ENCODE data around the gene PEMT. TPM values are rescaled to one million over a fixed set of nuclear protein-coding genes. Genes with fewer than 3 reads are reported as not detected.

The PEMT gene
- total and polyA plus RNA-seq, 9 of the 15 experiments (the other 6 are each of a cell fraction or from before 2014, with no cell fraction given), result 1.4 to 36.4 (median 13.6) TPM

DNA sequence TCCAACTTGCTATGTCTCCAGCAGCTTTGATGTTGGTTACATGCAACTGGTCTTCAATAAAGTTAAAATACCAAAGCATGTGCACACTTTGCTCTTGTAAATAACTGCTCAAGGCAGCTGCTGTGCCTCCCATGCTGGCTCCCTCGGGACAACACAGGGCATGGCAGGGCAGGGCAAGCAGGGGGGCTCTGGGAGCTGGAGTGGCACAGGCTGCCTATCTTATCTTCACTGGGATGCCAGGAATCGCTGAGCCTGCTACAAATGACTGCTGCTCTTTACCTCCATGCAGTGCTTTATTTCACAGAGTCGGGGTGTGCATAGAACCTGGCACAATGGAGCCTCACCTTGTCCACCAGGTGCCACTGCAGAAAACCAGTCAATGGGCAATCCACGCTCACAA, 21.8 kb downstream of the PEMT start:
- Histone ChIP-seq H3K27ac (ENCODE audit: extremely low read depth, low read depth, low read length) (no peak overlapping the region), H3K27me3 (ENCODE audit: control insufficient read depth in 2 of 2, insufficient read depth in 2 of 2, low read length in 2 of 2) (no peaks in the 10 kb centered on the region), H4K20me1 (replicated peaks; ENCODE audit: control insufficient read depth, insufficient read depth, low read length) (no peaks in the 10 kb centered on the region; the same call in 1 of the 2 replicates), H3K9ac (ENCODE audit: insufficient read depth in 1 of 2, low read depth in 2 of 2, low read length in 2 of 2) (no peak overlapping the region), H3K4me3 (no peak overlapping the region), H3K9me1 (ENCODE audit: control insufficient read depth, insufficient read depth, low read length) (no peaks in the 10 kb centered on the region), H3K4me2 (ENCODE audit: insufficient read depth, low read length) (no peak overlapping the region), H3K9me3 (replicated peaks; ENCODE audit: control insufficient read depth, insufficient read depth, low read depth, low read length) (no peaks in the 10 kb centered on the region), H3K79me2 (ENCODE audit: control insufficient read depth, insufficient read depth, low read length) (no peaks in the 10 kb centered on the region), H3K4me1 (replicated peaks in 1 of 2; ENCODE audit: control insufficient read depth in 2 of 2, insufficient read depth in 2 of 2, low read length in 2 of 2) (peaks cover 0 to 4% of the 10 kb centered on the region in 2 experiments; a peak in 2 of 5 replicates), H3K36me3 (ENCODE audit: control insufficient read depth, insufficient read depth, low read length) (no peaks in the 10 kb centered on the region), H2AFZ (ENCODE audit: low read depth, low read length) (no peak overlapping the region)
- no peak for DNase-seq (ENCODE audit: extremely low read depth in 1 of 4, low spot score in 3 of 4)
- BruUV-seq (replicated peaks), result no TSS peak
- intact Hi-C loops (cut with micrococcal nuclease) (loop anchor here (2.0 kb wide), 2 partner anchors 73 to 215 kb away; partner anchors contain the start of gene RASD1), in situ Hi-C loops (cut with MboI) (no loop called here)
- 47% methylated on average over 4 of the region's 4 CpGs for WGBS (ENCODE audit: insufficient coverage, low coverage, missing lambda C conversion rate)
- ChIA-PET POLR2A (no interaction called here), CTCF (ENCODE audit: low intra/inter-chr PET ratio) (interaction anchor here (2.2 kb wide), 1 partner anchor 214 kb away, joined by 24 read pairs; no protein-coding TSS in a partner anchor)
- no peak for ATAC-seq
- FAIRE-seq, result no peak
- no peak for TF ChIP-seq ZNF830 (CRISPR knock-in tag; IDR thresholded peaks at IDR 0.05)
- no peak for TF ChIP-seq ZNF384 (IDR thresholded peaks at IDR 0.05; ENCODE audit: low read depth, low read length)
- TF ChIP-seq CBX1 (IDR thresholded peaks at IDR 0.05; ENCODE audit: low read depth), result no peak
- TF ChIP-seq, protein P1, sequence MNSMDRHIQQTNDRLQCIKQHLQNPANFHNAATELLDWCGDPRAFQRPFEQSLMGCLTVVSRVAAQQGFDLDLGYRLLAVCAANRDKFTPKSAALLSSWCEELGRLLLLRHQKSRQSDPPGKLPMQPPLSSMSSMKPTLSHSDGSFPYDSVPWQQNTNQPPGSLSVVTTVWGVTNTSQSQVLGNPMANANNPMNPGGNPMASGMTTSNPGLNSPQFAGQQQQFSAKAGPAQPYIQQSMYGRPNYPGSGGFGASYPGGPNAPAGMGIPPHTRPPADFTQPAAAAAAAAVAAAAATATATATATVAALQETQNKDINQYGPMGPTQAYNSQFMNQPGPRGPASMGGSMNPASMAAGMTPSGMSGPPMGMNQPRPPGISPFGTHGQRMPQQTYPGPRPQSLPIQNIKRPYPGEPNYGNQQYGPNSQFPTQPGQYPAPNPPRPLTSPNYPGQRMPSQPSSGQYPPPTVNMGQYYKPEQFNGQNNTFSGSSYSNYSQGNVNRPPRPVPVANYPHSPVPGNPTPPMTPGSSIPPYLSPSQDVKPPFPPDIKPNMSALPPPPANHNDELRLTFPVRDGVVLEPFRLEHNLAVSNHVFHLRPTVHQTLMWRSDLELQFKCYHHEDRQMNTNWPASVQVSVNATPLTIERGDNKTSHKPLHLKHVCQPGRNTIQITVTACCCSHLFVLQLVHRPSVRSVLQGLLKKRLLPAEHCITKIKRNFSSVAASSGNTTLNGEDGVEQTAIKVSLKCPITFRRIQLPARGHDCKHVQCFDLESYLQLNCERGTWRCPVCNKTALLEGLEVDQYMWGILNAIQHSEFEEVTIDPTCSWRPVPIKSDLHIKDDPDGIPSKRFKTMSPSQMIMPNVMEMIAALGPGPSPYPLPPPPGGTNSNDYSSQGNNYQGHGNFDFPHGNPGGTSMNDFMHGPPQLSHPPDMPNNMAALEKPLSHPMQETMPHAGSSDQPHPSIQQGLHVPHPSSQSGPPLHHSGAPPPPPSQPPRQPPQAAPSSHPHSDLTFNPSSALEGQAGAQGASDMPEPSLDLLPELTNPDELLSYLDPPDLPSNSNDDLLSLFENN (IDR thresholded peaks at IDR 0.05; ENCODE audit: low read depth in 2 of 2, low read length in 2 of 2), result no peak
- TF ChIP-seq KDM2B (CRISPR knock-in tag; IDR thresholded peaks at IDR 0.05), result no peak
- no peak for TF ChIP-seq ZC3H4 (CRISPR knock-in tag; IDR thresholded peaks at IDR 0.05; ENCODE audit: borderline replicate concordance)
- TF ChIP-seq CHD1 (IDR thresholded peaks at IDR 0.05; ENCODE audit: low read length), result no peak
- TF ChIP-seq ZNF77 (CRISPR knock-in tag; IDR thresholded peaks at IDR 0.05), result no peak
- TF ChIP-seq LCOR (CRISPR knock-in tag; IDR thresholded peaks at IDR 0.05), result no peak
- TF ChIP-seq, protein P2, sequence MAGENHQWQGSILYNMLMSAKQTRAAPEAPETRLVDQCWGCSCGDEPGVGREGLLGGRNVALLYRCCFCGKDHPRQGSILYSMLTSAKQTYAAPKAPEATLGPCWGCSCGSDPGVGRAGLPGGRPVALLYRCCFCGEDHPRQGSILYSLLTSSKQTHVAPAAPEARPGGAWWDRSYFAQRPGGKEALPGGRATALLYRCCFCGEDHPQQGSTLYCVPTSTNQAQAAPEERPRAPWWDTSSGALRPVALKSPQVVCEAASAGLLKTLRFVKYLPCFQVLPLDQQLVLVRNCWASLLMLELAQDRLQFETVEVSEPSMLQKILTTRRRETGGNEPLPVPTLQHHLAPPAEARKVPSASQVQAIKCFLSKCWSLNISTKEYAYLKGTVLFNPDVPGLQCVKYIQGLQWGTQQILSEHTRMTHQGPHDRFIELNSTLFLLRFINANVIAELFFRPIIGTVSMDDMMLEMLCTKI (IDR thresholded peaks at IDR 0.05; ENCODE audit: partially characterized antibody), result no peak
- TF ChIP-seq ZNF140 (CRISPR knock-in tag; IDR thresholded peaks at IDR 0.05), result no peak
- TF ChIP-seq, protein P3, sequence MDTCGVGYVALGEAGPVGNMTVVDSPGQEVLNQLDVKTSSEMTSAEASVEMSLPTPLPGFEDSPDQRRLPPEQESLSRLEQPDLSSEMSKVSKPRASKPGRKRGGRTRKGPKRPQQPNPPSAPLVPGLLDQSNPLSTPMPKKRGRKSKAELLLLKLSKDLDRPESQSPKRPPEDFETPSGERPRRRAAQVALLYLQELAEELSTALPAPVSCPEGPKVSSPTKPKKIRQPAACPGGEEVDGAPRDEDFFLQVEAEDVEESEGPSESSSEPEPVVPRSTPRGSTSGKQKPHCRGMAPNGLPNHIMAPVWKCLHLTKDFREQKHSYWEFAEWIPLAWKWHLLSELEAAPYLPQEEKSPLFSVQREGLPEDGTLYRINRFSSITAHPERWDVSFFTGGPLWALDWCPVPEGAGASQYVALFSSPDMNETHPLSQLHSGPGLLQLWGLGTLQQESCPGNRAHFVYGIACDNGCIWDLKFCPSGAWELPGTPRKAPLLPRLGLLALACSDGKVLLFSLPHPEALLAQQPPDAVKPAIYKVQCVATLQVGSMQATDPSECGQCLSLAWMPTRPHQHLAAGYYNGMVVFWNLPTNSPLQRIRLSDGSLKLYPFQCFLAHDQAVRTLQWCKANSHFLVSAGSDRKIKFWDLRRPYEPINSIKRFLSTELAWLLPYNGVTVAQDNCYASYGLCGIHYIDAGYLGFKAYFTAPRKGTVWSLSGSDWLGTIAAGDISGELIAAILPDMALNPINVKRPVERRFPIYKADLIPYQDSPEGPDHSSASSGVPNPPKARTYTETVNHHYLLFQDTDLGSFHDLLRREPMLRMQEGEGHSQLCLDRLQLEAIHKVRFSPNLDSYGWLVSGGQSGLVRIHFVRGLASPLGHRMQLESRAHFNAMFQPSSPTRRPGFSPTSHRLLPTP (IDR thresholded peaks at IDR 0.05; ENCODE audit: borderline replicate concordance, extremely low read depth, insufficient read length), result no peak
- TF ChIP-seq POLR2H (tag; IDR thresholded peaks at IDR 0.05; ENCODE audit: low read depth), result no peak

Data from K562 (cell line).